ENCODE results near the gene ADAMTS1.

DNA sequence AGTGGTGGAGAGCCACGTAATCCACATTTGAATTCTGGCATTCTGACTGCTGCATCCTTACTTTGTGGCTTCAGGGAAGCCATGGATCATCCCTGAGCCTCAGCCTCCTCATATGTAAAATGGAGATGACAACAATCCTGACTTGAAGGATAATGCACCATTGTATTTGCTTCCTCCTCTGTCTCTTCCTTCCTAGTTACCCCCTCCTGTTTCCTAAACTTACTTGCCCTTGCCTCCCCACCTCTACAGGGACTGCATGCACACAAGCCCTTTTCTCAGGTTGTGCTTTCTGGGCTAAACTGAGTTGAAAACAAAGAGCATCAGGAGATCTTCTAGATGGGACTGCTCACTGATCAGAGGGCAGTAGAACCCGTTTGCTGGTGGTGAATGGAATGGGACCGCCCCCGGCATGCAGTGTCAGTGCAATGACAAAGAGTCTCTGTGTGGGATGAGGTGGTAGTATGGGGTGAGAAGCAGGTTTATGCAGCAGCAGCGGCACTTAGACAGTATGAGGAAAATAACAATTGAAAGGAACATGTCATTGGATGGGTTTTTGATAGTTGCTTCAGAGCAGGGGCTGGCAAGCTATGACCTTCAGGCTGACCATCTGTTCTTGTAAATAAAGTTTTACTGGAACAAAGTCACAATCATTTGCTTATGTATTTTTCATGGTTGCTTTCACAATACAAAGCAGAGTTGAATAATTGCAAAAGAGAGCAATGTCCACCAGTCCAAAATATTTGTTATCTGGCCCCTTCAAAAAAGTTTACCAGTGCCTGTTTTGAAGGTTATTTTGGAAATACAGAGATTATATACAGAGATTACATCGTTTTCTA lies 6.1 kb upstream of the ADAMTS1 start:
- TF ChIP-seq EZH2 (IDR thresholded peaks at IDR 0.05; ENCODE audit: low read depth) = no peak
- TF ChIP-seq, protein P1, sequence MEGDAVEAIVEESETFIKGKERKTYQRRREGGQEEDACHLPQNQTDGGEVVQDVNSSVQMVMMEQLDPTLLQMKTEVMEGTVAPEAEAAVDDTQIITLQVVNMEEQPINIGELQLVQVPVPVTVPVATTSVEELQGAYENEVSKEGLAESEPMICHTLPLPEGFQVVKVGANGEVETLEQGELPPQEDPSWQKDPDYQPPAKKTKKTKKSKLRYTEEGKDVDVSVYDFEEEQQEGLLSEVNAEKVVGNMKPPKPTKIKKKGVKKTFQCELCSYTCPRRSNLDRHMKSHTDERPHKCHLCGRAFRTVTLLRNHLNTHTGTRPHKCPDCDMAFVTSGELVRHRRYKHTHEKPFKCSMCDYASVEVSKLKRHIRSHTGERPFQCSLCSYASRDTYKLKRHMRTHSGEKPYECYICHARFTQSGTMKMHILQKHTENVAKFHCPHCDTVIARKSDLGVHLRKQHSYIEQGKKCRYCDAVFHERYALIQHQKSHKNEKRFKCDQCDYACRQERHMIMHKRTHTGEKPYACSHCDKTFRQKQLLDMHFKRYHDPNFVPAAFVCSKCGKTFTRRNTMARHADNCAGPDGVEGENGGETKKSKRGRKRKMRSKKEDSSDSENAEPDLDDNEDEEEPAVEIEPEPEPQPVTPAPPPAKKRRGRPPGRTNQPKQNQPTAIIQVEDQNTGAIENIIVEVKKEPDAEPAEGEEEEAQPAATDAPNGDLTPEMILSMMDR (conservative IDR thresholded peaks at IDR 0.05) = no peak

All from PC-9 (cell line).